GM12874 (cell line): ENCODE results near the gene RNF113B.

Experiments used
- TF ChIP-seq, protein P1 (sequence below): IDR thresholded peaks from 2 replicates; pipeline ENCODE4 v1.5.1; 2011; ENCODE audit warnings: low read depth, mild to moderate bottlenecking, control low read depth, low read length, moderate library complexity; ENCODE audit not compliant: insufficient read depth

RNF113B gene

GRCh38 chr13:98192008-98192407 is 14.9 kb upstream of the RNF113B start:
- TF ChIP-seq, protein P1, sequence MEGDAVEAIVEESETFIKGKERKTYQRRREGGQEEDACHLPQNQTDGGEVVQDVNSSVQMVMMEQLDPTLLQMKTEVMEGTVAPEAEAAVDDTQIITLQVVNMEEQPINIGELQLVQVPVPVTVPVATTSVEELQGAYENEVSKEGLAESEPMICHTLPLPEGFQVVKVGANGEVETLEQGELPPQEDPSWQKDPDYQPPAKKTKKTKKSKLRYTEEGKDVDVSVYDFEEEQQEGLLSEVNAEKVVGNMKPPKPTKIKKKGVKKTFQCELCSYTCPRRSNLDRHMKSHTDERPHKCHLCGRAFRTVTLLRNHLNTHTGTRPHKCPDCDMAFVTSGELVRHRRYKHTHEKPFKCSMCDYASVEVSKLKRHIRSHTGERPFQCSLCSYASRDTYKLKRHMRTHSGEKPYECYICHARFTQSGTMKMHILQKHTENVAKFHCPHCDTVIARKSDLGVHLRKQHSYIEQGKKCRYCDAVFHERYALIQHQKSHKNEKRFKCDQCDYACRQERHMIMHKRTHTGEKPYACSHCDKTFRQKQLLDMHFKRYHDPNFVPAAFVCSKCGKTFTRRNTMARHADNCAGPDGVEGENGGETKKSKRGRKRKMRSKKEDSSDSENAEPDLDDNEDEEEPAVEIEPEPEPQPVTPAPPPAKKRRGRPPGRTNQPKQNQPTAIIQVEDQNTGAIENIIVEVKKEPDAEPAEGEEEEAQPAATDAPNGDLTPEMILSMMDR, result no peak

DNA sequence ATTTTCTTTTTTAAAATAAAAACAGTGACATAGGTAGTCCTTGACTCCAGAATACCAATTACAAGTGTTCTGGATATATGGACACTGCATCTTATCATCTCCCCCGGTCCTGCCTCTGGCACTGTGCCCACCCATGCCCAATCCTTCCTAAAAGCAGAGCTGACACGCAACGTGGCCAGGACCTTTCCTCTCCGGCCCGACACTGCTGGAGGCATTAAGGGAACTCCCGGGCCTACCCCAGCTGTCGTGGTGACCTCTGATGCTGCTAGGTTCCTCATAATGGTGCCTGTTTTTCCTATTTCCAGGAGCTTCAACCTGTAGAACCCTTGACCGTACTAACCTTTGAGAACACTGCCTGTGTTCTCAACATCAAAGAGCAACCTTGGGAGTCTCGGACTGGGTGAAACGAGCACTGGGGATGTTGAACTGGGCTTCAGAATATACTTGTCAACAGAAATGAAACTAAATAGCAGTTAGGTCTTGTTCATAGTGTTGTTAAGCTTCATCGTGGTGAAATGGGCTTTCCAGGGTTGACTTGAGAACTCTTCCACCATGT is 13.9 kb upstream of the RNF113B start:
- TF ChIP-seq, protein P1, result no peak

- TF ChIP-seq, protein P1, result no peak
Measured at GRCh38 chr13:98189841-98190505, 12.9 kb upstream of the RNF113B start.

- TF ChIP-seq, protein P1, result no peak
Measured at GRCh38 chr13:98188544-98189166, 11.6 kb upstream of the RNF113B start.

GRCh38 chr13:98187965-98188261 is 10.8 kb upstream of the RNF113B start:
- TF ChIP-seq, protein P1, result no peak

- TF ChIP-seq, protein P1, result no peak
Measured at GRCh38 chr13:98187155-98187964, 10.3 kb upstream of the RNF113B start.

DNA sequence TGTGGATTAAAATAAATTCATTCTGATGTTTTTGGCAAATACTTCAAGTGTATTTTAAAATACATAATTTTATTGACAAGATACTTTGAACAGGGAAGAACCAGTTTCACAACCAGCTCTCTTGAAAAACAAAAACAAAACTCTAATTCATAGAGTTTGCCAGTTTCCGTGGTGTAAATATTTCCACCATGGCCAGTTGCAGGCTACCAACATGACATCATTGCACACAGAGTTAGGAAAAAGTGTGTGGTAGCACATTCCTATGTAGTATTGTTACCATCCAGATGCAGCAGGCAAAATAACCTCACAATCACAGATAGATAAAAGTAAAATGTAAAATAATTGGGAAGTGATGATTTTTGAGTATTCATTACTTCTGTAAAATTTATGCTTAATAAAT is 7.7 kb upstream of the RNF113B start:
- TF ChIP-seq, protein P1, result no peak
